GM21447 (cell line): ENCODE data around the gene CCNL2.
"Not testable (repeated sequence)": the region's sequence is repeated elsewhere in the genome, so short reads cannot be mapped to it uniquely, and the experiment has no call there.

Experiments
- ATAC-seq: cut with Tn5 transposase; IDR thresholded peaks from one replicate; pipeline ENCODE4 v1.9.1; 2021; ENCODE audit not compliant: unreplicated experiment

CCNL2 gene

GRCh38 chr1:1400576-1401456 is 1.7 kb upstream of the CCNL2 start:
- ATAC-seq, result no peak

DNA sequence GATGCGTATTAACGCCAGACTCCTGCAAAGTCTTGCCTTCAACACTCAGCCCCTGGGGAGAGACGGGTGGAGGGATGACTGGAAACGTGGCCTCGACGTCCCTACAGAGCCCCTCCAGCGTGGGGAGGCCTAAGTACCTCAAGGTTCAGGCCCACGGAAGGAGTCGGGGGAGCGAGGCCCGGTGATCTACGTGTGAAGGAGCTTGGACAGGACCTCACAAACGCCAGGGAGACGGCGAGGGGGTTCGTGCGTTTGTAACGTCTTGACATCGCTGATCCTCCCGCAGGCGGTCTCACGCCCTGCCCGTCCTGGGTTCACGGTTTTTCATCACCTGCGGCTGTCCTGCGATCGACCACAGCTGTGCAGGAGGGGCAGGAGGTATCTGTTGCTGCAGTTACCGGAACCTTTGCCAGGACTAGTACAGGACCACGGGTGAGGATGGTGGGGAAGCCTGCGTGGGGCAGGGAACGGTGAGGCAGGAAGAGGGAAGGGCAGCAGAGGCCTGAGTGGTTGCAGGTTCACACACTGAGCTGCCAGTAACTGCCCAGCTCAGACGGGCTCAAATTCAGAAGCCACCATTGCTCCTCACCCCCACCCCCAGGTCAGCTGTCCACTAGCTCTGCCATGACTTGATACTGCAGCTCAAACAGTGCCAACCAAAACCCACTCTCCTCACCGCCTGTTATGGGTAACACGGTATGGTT is 889 bp upstream of the CCNL2 start:
- ATAC-seq, result no peak

DNA sequence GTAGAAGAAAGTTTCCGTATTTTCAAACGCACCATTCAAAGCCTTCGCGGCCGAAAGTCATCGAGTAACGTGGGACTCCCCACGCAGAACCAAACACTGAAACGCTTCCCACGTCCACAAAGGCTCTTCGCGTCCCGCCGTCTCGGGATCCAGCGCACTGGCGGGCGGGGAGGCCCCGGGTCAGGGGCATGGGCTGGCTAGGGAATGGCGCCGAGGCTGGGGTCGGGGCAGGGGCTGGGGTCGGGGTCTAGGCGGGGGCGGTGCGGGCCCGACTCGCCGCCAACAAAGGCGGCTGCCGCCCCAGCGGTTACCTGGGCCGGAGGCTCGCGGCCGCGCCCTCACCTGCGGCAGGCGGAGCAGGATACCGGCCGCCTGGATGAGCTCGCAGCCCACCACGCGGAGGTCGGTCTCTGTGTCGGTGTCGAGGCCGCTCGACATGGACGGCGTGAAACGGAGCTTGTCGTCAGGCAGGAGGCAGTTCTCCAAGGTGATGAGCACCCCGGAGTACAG is 403 bp downstream of the CCNL2 start:
- ATAC-seq, result peak; percentile 2

DNA sequence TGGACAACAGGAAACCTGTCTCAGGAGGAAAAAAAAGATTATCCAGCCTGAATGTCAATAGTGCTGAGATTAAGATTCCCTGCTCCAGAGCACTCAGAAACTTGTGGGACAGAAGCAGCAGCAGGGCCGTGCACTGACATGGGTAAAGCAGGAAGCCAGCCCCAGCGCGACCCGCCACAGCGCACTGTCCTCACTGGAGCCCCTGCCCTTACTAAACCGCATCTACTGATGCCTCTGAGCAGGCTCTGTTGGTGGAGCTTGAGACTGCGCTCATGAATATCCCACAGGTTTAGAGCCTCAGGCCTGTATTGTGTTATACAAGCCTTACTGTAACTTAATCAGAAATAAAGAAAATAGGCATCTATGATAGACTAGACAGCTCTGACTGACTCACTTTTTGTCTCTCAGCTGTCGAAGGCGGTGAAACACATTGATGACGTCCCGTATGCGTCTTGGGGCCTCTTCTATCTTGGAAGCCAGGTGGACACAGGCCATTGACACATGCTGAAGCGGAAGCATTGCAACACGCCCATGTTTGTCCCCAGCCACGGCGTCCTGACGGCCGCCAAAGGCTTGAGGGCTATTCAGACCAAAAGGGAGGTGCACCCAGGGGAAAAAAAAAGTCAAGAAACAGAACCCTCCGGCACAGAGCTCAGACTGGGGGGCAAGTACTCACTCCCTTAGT is 1.2 kb downstream of the CCNL2 start:
- ATAC-seq, result no peak

DNA sequence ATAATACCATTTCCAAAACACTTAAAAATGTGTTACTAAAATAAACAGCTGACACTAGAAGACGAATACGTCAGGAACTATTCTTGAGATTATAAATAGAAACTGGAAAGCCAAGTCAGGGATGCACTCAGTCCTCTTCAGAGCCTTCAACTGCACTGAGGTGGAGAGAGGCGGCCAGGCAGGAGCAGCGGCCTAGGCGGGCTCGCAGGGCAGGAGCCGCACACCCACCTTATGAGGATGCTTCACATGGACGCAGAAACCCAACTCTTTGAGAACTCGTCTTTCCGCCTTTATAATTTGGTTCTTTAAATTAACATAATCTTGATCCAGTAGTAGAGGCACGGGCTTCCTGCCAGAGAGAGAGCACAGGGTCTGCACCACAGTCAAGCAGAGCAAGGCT is 4.0 kb downstream of the CCNL2 start:
- ATAC-seq, result no peak

DNA sequence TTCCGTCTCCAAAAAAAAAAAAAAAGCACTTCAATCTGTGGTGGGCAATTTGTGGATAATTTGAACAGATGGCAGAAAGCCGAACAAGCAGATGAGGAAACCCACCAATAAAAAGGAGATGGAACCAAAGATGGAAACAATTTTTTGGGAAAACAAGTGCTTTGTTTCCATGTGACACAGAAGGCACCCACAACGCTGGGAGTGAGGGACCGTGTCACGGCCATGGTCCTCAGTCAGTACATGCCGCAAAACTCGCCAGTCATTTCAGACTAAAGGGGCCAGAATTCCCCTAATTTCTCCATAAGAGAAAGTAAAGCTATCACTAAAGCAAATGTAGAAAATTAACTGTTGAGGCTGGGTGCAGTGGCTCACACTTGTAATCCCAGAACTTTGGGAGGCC is 5.0 kb downstream of the CCNL2 start:
- ATAC-seq, result no peak

GRCh38 chr1:1393428-1393827 is 5.7 kb downstream of the CCNL2 start:
- no peak for ATAC-seq

- ATAC-seq, result no peak
Measured at GRCh38 chr1:1393014-1393413, 6.1 kb downstream of the CCNL2 start.

GRCh38 chr1:1391225-1391624 is 7.9 kb downstream of the CCNL2 start:
- no peak for ATAC-seq

- no peak for ATAC-seq
Measured at GRCh38 chr1:1390675-1391074, 8.5 kb downstream of the CCNL2 start.

GRCh38 chr1:1388078-1388472 is 11.1 kb downstream of the CCNL2 start:
- no peak for ATAC-seq

DNA sequence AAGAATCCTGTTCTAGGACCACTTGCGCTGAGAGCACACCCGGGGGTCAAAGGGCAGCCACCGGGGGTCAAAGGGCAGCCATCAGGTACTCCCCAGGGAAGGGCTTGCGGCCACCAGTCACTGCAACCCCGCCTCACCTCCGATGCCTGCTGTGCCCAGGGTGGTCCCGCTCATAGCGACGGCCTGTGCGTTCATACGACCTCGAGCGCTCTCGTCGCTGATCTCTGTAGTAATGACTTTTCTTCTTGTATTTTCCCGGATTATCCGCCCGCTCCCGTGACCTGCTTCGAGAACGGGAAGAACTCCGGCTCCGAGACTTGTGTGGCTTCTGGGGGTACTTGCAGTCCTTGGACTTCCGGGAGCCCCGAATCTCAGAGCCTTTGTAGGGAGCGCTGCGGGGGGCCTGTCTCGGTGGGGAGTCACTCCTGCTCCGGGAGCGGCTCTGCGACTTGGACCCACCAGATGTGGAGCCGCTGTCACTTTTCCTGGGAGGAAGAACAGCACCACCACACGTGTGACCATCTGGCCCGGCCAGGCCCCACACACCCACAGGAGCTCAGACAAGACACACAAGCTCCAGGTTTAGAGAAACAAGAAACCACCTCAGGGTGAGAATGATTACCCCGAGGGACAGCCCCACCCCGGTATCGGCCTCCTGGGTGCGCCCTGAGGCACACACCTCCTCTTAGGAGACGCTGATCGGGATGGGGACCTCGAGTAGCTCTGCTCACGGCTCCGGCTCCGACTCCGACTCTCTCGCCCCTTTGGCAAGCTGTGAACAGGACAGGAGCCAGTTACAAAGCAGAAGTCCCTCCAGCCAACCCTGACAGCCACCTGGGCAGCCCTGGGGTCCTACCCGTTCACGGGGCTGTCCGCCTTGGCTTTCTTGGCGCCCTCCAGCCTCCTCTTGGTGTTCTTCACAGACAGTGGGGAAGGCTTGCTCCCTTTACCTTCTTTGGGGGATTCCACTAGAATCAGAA is 11.7 kb downstream of the CCNL2 start:
- ATAC-seq, result no peak

DNA sequence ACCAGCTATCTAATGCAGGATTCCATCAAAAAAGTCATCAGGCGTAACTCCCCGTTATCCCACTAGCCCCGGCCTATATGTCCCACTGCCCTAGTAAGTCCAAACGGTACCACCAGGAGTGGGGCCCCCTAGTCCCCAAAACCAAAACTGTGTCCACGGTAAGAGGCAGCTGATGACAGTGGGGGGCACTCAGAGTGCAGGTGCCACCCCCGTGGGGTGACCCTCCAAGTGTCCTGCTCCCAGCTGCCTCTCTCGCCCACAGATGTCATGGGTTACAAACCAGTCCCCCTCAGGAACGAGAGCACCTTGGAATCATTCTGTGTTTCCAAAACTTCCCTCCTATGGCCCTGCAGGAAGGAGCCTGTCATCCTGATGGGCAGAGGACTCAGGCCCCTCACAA is 13.2 kb downstream of the CCNL2 start:
- ATAC-seq, result no peak

DNA sequence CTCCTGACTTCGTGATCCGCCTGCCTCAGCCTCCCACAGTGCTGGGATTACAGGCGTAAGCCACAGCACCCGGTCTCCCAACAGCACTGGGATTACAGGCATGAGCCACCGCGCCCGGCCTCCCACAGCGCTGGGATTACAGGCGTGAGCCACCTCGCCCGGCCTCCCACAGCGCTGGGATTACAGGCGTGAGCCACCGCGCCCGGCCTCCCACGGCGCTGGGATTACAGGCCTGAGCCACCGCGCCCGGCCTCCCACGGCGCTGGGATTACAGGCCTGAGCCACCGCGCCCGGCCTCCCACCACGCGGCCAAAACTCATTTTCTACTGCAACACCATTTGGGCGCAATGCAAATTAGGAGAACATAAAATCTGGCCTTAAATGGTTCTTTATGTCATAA is 13.8 kb downstream of the CCNL2 start:
- ATAC-seq, result not testable (repeated sequence)

DNA sequence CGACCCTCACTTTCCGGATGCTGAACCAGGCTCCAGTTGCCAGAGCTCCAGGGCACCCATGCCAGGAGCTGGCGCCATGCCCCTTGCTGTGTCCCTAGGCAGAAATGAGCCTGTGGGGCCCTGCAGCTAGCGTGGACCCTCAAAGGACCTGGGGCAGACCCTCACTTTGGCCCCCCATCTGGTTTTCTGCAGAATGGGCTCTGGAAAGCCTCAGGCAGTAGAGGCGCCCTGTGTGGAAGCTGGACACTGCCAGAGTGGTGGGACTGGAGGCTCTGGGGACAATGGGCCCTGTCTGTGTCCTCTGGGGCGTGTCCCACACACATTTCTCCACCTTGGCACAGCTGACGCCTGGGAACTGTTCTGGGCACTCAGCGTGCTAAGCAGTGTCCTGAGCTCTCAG is 17.8 kb downstream of the CCNL2 start:
- ATAC-seq, result no peak

DNA sequence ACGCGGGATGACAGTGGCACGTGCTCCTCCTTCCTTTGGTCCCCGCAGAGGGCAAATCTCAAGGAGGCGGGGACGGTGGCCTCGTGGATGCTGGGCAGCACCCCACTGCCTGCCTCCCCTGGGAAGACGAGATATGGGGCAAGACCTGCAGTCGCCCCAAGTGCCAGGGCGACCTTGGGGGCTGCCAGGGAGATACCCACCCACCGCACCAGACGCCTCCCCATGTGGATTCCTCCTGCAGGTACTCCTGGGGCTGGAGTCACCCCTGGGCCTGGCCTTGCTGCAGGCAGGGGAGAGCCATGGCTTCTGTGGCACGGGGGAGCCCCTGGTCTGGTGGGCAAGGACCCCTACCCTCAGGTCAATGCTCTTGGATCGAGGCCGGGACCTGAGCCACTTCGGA is 18.3 kb downstream of the CCNL2 start:
- ATAC-seq, result no peak

DNA sequence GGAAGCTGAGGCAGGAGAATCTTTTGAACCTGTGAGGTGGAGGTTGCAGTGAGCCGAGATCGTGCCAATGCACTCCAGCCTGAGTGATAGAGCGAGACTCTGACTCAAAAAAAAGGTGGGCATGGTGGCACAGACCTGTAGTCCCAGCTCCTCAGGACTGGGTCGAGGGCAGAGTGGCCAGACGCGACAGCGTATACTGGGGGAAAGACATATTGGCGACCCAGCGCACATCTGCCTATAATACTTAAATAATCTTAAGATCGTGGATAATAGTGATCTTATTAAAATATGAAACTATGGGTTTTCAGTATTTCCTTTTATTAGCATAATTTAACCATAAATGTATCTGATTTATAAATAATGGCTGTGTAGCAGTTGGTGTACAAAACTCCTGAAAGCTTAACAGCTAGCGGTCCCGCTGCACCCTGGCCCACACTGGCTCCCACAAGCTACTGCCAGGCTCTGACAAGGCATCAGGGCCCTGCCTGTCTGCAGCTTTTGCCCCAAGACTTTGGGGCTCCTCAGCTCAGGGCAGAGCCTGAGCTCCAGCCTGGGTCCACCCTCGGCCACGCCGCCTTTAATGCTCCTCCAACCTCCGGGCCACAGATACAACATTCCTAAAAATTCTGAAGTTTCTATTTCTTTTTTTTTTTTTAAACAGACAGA is 21.5 kb downstream of the CCNL2 start:
- no peak for ATAC-seq

- no peak for ATAC-seq
Measured at GRCh38 chr1:1376551-1377226, 22.4 kb downstream of the CCNL2 start.

DNA sequence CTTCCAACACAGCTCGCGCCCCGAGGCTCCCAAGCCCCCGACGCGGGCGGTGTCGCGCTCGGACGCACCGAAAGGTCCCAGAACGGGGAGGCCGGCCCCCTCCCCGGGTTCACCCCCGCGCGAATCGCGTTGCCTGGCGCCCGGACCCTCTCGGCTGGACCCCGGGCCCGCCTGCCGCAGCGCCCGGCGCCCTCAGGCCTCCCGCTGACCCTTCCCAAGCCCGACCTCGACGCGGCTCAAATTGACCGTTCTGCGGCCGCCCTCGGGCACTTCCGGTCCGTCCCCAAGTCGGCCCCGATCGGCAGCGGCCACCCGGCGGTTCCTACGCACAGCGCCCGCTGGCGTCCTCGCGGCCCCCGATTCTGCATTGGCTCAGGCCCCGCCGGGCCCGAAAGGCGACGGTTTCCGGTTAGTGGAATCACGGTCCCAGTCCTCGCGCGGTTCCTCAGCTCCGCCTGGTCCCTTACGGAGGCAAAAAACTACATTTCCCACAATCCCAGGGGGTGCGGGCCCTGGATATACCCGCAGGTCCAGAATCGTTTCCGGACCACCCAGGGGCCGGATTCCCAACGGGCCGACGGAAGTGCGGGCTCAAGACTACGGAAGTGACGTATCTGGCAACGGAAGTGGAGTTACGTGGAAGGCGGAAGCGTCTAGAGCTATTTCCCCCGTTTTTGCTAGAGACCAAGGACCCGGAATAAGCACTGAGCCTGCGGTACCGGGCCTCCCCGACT is 24.0 kb downstream of the CCNL2 start, which contains the start of gene AURKAIP1:
Gene AURKAIP1, minus strand, starts transcription at position 279 of the 734 bp plus-strand sequence. CDS start 451 bp downstream, outside the sequence.
- ATAC-seq, result peak; percentile 85
